K562 (cell line): ENCODE measurements around the gene LSM11. TPM values are rescaled to one million over a fixed set of nuclear protein-coding genes. Genes with fewer than 3 reads are reported as not detected.

ENCODE experiments used
- ATAC-seq: fragments of 200-7000 bp; cut with Tn5 transposase; 3 replicates; pipeline ENCODE4 v1.9.1; 2020; ENCODE audit warnings: moderate library complexity
- BruUV-seq: library from RNA; stranded (reverse); fragments of 400-500 nt; replicated peaks from 2 replicates; lab custom pipeline; 2021; lab: Mats Ljungman, UMichigan
- CTCF ChIA-PET: fragments of 300-600 bp; formaldehyde crosslinking; extraction: SDS; loops from one replicate; lab custom pipeline; 2021; ENCODE audit warnings: low intra/inter-chr PET ratio; lab: Yijun Ruan, JAX
- POLR2A ChIA-PET: fragments of 300-600, 350-650 bp; sonication (Branson Sonifier 250); formaldehyde crosslinking; extraction: SDS; loops from one replicate; lab custom pipeline; 2021; ENCODE audit warnings: antibody characterized with exemption, inconsistent platforms; lab: Yijun Ruan, JAX
- DNase-seq, 4 experiments: peaks; one replicate each; pipeline versions ENCODE4 v3.0.0 to v3.0.0-alpha.2; 2011 to 2018; ENCODE audit warnings: low spot score in 3 of 4, mixed read lengths in 3 of 4; ENCODE audit errors: extremely low read depth in 1 of 4
- FAIRE-seq: peaks from 2 replicates; lab custom pipeline; 2011; peaks lifted over from hg19 to GRCh38; lab: Jason Lieb, UNC
- H2AFZ ChIP-seq: 2 replicates; pipeline ENCODE4 v1.6.0; 2011; ENCODE audit warnings: low read depth, low read length, control low read depth, inconsistent platforms
- H3K27ac ChIP-seq: fragments of 200-600 bp; 3 replicates; pipeline ENCODE4 v1.8.0; 2011; ENCODE audit warnings: low read depth, mild to moderate bottlenecking, control low read depth, inconsistent platforms, low read length, moderate library complexity, mixed read lengths; ENCODE audit errors: extremely low read depth
- H3K27me3 ChIP-seq, 2 experiments: fragments of 300-600 bp in 1 of 2; 2 replicates in 1 of 2; 3 replicates in 1 of 2; pipeline versions ENCODE4 v1.6.0 to v1.8.0; 2011; ENCODE audit warnings: inconsistent platforms in 2 of 2, low read length in 2 of 2, mild to moderate bottlenecking in 1 of 2, mixed read lengths in 1 of 2, moderate library complexity in 1 of 2; ENCODE audit not compliant: control insufficient read depth in 2 of 2, insufficient read depth in 2 of 2
- H3K36me3 ChIP-seq: fragments of 300-600 bp; 3 replicates; pipeline ENCODE4 v1.8.0; 2011; ENCODE audit warnings: mild to moderate bottlenecking, low read length, inconsistent platforms; ENCODE audit not compliant: control insufficient read depth, insufficient read depth
- H3K4me1 ChIP-seq, 2 experiments: fragments of 200-600 bp in 1 of 2; replicated peaks in 1 of 2; 2 replicates in 1 of 2; 3 replicates in 1 of 2; pipeline versions ENCODE4 v1.5.1 to v1.8.0; 2011; ENCODE audit warnings: inconsistent platforms in 2 of 2, low read length in 2 of 2, mild to moderate bottlenecking in 1 of 2, mixed read lengths in 1 of 2, moderate library complexity in 1 of 2; ENCODE audit not compliant: control insufficient read depth in 2 of 2, insufficient read depth in 2 of 2
- H3K4me2 ChIP-seq: 2 replicates; pipeline ENCODE4 v1.6.1; 2011; ENCODE audit warnings: low read length, control low read depth, inconsistent platforms, mixed read lengths; ENCODE audit not compliant: insufficient read depth
- H3K4me3 ChIP-seq: fragments of 200-600 bp; sonication (generic), shearing (Covaris generic); 2 replicates; pipeline ENCODE4 v1.5.1; 2016; ENCODE audit warnings: control low read depth, inconsistent platforms
- H3K79me2 ChIP-seq: fragments of 200-600 bp; 3 replicates; pipeline ENCODE4 v1.8.0; 2011; ENCODE audit warnings: low read length, inconsistent platforms; ENCODE audit not compliant: control insufficient read depth, insufficient read depth
- H3K9ac ChIP-seq, 2 experiments: 2 replicates each; pipeline versions ENCODE4 v1.6.0 to v1.6.1; 2011; ENCODE audit warnings: low read depth in 2 of 2, low read length in 2 of 2, control low read depth in 1 of 2, inconsistent platforms in 1 of 2, mild to moderate bottlenecking in 1 of 2, mixed read lengths in 1 of 2; ENCODE audit not compliant: insufficient read depth in 1 of 2
- H3K9me1 ChIP-seq: one replicate; pipeline ENCODE4 v1.6.0; 2011; ENCODE audit warnings: inconsistent platforms, mild to moderate bottlenecking, low read length, moderate library complexity; ENCODE audit not compliant: control insufficient read depth, insufficient read depth
- H3K9me3 ChIP-seq: replicated peaks from 2 replicates; pipeline ENCODE4 v1.5.1; 2011; ENCODE audit warnings: low read depth, low read length, inconsistent platforms; ENCODE audit not compliant: control insufficient read depth, insufficient read depth
- H4K20me1 ChIP-seq: replicated peaks from 2 replicates; pipeline ENCODE4 v1.6.1; 2011; ENCODE audit warnings: low read length, inconsistent platforms, mixed read lengths; ENCODE audit not compliant: control insufficient read depth, insufficient read depth
- C11orf30 ChIP-seq: fragments of 450-650 bp; IDR thresholded peaks from 2 replicates; pipeline ENCODE4 v1.6.1; 2016; ENCODE audit warnings: low read depth, mild to moderate bottlenecking
- KDM1A ChIP-seq, 2 experiments: fragments of 450-650 bp; IDR thresholded peaks; 2 replicates each; pipeline ENCODE4 v1.6.1; 2016; ENCODE audit warnings: mild to moderate bottlenecking in 2 of 2
- NCOA4 ChIP-seq: fragments of 450-650 bp; IDR thresholded peaks from 2 replicates; pipeline ENCODE4 v1.6.1; 2018; ENCODE audit warnings: mild to moderate bottlenecking; ENCODE audit not compliant: partially characterized antibody
- ZNF316 ChIP-seq: fragments of 450-650 bp; IDR thresholded peaks from 2 replicates; pipeline ENCODE4 v1.6.1; 2016
- WGBS: fragments of 100-300 bp; shearing (Covaris generic); methylation state at CpG from one replicate; pipeline ENCODE4 v1.1.6; 2016; ENCODE audit warnings: low coverage, mixed read lengths; ENCODE audit not compliant: insufficient coverage; ENCODE audit errors: missing lambda C conversion rate; 5-methylcytosine and 5-hydroxymethylcytosine counted together
- in situ Hi-C: fragments of 300-500 bp; cut with MboI; formaldehyde crosslinking; loops from 4 replicates; pipeline ENCODE4 v1.15.0; 2018; ENCODE audit warnings: inconsistent platforms, mixed read lengths
- intact Hi-C: fragments of 100-400 bp; cut with micrococcal nuclease; formaldehyde crosslinking; loops from 2 replicates; pipeline ENCODE4 v1.14.2; 2022
- polyA plus RNA-seq, 8 experiments: library from polyadenylated mRNA; depleted of rRNA in 4 of 8; stranded (reverse) in 5 of 8; unstranded in 3 of 8; fragments of >200 nt; fragmentation: Nextera tagmentation in 2 of 8; fragmentation: Illumina TruSeq in 1 of 8; extraction: Ambion mirVana in 2 of 8; extraction: Trizol in 1 of 8; gene quantifications; 2 replicates each; pipeline versions ENCODE4 v1.2.1 to v1.2.3, GENCODE V29; 2011 to 2014; ENCODE audit warnings: inconsistent platforms in 1 of 8, missing spikeins in 1 of 8
- total RNA-seq, 7 experiments: library from RNA; depleted of rRNA in 6 of 7; stranded (reverse); fragments of >200 nt in 6 of 7; fragmentation: Illumina TruSeq in 2 of 7; extraction: Trizol in 2 of 7; gene quantifications; 2 replicates each; pipeline versions ENCODE4 v1.2.1 to v1.2.3, GENCODE V29; 2011 to 2021; ENCODE audit warnings: low replicate concordance in 1 of 7
- TF ChIP-seq, protein P1 (sequence below): sonication (generic); formaldehyde crosslinking; IDR thresholded peaks from 2 replicates; pipeline ENCODE4 v1.8.0; 2023; ENCODE audit warnings: missing genetic modification reagents, mild to moderate bottlenecking, borderline replicate concordance

LSM11 gene
- total and polyA plus RNA-seq, 9 of the 15 experiments (the other 6 are each of a cell fraction or from before 2014, with no cell fraction given), result 1.8 to 9.4 (median 4.7) TPM

DNA sequence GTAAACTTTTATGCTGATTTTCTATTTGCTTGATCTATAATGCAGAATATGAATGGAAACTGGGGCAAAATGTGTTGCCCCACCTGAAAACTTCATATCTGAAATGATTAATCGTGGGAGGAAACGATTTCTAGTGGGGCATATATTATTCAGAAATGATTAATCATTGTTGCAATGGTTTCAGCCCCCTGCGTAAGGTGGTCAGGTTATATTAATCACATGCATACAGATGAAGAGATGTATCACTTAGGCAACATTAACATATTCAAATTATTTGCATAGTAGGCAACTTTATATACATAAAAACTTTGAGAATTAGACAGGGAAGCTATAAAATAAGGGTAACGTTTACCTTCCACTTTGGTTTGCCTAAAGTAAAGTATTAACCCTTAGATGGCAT, 49.8 kb downstream of the LSM11 start:
- Histone ChIP-seq H3K4me2 (no peak overlapping the region), H2AFZ (no peak overlapping the region), H3K79me2 (no peaks in the 10 kb centered on the region), H3K4me3 (no peak overlapping the region), H3K36me3 (peaks cover 82% of the 10 kb centered on the region), H3K9me1 (no peaks in the 10 kb centered on the region), H3K4me1 (no peaks in the 10 kb centered on the region), H3K27ac (no peak overlapping the region), H3K9ac (no peak overlapping the region), H3K9me3 (no peaks in the 10 kb centered on the region), H3K27me3 (no peaks in the 10 kb centered on the region), H4K20me1 (no peaks in the 10 kb centered on the region)
- in situ Hi-C loops (no loop called here), intact Hi-C loops (no loop called here)
- DNase-seq (no peak), ATAC-seq (no peak), FAIRE-seq (no peak)
- TF ChIP-seq, protein P1, sequence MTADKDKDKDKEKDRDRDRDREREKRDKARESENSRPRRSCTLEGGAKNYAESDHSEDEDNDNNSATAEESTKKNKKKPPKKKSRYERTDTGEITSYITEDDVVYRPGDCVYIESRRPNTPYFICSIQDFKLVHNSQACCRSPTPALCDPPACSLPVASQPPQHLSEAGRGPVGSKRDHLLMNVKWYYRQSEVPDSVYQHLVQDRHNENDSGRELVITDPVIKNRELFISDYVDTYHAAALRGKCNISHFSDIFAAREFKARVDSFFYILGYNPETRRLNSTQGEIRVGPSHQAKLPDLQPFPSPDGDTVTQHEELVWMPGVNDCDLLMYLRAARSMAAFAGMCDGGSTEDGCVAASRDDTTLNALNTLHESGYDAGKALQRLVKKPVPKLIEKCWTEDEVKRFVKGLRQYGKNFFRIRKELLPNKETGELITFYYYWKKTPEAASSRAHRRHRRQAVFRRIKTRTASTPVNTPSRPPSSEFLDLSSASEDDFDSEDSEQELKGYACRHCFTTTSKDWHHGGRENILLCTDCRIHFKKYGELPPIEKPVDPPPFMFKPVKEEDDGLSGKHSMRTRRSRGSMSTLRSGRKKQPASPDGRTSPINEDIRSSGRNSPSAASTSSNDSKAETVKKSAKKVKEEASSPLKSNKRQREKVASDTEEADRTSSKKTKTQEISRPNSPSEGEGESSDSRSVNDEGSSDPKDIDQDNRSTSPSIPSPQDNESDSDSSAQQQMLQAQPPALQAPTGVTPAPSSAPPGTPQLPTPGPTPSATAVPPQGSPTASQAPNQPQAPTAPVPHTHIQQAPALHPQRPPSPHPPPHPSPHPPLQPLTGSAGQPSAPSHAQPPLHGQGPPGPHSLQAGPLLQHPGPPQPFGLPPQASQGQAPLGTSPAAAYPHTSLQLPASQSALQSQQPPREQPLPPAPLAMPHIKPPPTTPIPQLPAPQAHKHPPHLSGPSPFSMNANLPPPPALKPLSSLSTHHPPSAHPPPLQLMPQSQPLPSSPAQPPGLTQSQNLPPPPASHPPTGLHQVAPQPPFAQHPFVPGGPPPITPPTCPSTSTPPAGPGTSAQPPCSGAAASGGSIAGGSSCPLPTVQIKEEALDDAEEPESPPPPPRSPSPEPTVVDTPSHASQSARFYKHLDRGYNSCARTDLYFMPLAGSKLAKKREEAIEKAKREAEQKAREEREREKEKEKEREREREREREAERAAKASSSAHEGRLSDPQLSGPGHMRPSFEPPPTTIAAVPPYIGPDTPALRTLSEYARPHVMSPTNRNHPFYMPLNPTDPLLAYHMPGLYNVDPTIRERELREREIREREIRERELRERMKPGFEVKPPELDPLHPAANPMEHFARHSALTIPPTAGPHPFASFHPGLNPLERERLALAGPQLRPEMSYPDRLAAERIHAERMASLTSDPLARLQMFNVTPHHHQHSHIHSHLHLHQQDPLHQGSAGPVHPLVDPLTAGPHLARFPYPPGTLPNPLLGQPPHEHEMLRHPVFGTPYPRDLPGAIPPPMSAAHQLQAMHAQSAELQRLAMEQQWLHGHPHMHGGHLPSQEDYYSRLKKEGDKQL (CRISPR knock-in tag), result no peak
- TF ChIP-seq KDM1A (IDR thresholded peaks at IDR 0.05) (no peak), NCOA4 (no peak), ZNF316 (peak; percentile 69), C11orf30 (peak; percentile 27; the same call in 1 of the 2 replicates)
- POLR2A ChIA-PET, result interaction anchor here (0.7 to 0.8 kb wide), 2 partner anchors 11 to 62 kb away, joined by 3 read pairs; no protein-coding TSS in a partner anchor
- WGBS, result 86% methylated on average over 4 of the region's 4 CpGs
- CTCF ChIA-PET, result no interaction called here
- BruUV-seq, result no TSS peak
